Measurements from ENCODE around the gene CACNG1. TPM values are rescaled to one million over a fixed set of nuclear protein-coding genes. Genes with fewer than 3 reads are reported as not detected.
"Not testable (repeated sequence)": the region's sequence is repeated elsewhere in the genome, so short reads cannot be mapped to it uniquely, and the experiment has no call there.

CACNG1 gene
- total RNA-seq, 4 donors from 2014 or later, result not detected

DNA sequence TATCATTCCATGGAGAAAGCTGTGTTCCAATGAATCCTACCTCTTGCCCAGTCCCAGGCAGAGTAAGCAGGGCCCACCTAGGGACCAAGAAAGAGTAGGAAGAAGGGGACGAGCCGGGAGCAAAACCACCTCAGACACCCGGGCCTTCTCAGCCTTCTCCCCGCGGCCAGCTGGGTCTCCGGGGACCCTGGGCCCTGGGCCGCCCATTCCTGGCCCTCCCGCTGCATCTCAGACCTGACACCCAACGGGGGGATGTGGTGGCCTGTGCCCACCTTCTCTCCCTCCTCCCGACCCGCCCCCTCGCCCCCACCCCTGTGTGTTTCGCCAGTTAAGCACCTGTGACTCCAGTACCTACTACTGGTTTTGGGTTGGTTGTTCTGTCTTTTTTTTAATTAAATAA, 11.4 kb upstream of the CACNG1 start:
- no peaks in the 10 kb centered on the region for H3K36me3 ChIP-seq
- H3K4me1 ChIP-seq, result no peaks in the 10 kb centered on the region
- H3K9me3 ChIP-seq, result no peaks in the 10 kb centered on the region
- intact Hi-C loops (cut with DNase I; ENCODE audit: low total_unique reads), result no loop called here
- no peak overlapping the region for H3K4me3 ChIP-seq
- H3K27me3 ChIP-seq, result no peaks in the 10 kb centered on the region
- no peak for DNase-seq
- no peak overlapping the region for H3K27ac ChIP-seq
- TF ChIP-seq, protein P1, sequence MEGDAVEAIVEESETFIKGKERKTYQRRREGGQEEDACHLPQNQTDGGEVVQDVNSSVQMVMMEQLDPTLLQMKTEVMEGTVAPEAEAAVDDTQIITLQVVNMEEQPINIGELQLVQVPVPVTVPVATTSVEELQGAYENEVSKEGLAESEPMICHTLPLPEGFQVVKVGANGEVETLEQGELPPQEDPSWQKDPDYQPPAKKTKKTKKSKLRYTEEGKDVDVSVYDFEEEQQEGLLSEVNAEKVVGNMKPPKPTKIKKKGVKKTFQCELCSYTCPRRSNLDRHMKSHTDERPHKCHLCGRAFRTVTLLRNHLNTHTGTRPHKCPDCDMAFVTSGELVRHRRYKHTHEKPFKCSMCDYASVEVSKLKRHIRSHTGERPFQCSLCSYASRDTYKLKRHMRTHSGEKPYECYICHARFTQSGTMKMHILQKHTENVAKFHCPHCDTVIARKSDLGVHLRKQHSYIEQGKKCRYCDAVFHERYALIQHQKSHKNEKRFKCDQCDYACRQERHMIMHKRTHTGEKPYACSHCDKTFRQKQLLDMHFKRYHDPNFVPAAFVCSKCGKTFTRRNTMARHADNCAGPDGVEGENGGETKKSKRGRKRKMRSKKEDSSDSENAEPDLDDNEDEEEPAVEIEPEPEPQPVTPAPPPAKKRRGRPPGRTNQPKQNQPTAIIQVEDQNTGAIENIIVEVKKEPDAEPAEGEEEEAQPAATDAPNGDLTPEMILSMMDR (IDR thresholded peaks at IDR 0.05), result no peak
- no peak for TF ChIP-seq POLR2A (IDR thresholded peaks at IDR 0.05)

DNA sequence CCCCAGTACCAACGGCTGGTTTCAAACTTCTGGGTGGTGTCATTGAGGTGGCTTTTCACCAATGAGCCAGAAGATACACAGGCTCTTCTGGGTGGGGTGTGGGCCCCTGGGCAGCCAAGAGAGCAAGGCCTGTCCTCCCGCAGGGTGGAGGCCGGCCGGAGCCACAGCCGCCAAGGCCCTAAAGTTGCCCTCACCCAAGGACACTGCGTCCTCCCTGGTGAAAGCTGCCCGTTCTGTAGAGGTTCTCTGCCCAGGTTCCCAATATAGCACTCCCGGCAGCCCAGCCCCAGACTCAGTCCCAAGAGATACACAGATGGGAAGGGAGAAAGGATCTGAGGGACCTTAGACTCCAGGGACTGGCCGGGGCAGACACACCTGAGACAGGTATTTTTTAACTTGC, 10.7 kb upstream of the CACNG1 start:
- TF ChIP-seq, protein P1 (IDR thresholded peaks at IDR 0.05), result no peak
- no peak for TF ChIP-seq POLR2A (IDR thresholded peaks at IDR 0.05)
- intact Hi-C loops (cut with DNase I; ENCODE audit: low total_unique reads), result no loop called here

DNA sequence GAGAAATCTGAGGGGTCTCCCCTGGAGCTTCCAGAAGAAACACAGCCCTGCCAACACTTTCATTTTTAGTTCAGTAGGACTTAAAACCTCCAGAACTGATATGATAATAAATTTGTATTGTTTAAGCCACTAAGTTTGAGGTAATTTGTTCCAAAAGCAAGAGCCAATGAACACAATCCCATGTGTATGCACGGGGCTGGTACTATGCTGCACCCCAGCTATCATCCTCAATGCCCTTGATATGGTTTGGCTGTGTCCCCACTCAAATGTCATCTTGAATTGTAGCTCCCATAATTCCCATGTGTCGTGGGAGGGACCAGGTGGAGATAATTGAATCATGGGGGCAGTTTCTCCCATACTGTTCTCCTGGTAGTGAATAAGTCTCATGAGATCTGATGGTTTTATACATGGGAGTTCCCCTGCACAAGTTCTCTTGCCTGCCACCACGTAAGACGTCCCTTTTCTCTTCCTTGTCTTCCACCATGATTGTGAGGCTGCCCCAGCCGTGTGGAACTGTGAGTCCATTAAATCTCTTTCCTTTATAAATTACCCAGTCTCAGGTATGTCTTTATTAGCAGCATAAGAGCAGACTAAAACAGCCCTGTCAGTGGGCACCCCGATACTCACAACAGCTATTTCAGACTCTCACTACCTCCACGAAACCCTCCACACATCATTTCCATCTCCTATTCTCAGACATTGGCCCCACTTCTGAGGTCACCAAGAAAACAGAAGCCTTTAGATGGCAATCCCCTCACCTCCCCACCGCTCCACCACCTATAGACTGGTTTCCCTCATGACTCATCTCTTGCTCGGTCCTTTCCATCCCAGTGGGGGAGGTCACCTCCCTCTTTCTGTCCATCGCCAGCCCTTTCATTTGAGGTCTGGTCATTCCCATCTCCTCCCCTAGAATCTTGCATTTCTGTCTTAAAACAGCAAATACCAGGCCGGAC, 8.9 kb upstream of the CACNG1 start:
- no peaks in the 10 kb centered on the region for H3K4me1 ChIP-seq

More for the DNA sequence above, 10.7 kb upstream of the CACNG1 start:
- DNase-seq, result no peak
- H3K4me3 ChIP-seq, result no peak overlapping the region
- H3K27ac ChIP-seq, result no peak overlapping the region
- no peaks in the 10 kb centered on the region for H3K9me3 ChIP-seq
- no peaks in the 10 kb centered on the region for H3K36me3 ChIP-seq
- H3K27me3 ChIP-seq, result no peaks in the 10 kb centered on the region
- H3K4me1 ChIP-seq, result no peaks in the 10 kb centered on the region

DNA sequence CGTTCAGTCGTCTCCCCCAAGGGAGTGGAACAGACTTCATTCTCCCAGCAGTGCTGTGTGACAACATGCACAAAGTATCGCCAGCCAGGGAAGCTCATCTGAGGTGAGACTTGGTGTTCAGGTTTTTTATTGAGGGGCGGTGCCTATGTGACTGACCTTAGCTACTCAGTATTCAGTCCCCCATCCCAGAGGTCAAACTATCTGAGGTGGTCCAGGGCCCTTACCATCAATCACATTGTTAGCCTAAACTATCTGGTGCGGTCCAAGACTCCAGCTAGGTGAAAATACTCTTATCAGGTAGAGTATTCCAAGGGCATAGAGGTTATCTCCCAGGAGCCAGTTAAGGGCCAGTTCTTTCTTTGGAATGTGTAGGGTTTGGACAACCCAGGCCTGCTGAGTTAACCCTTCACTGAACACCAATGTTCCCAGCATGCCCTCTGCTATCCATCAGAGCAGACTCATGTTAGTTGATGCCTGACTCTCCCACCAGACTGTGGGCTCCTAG, 5.4 kb upstream of the CACNG1 start:
- Histone ChIP-seq H3K9me3 (no peaks in the 10 kb centered on the region), H3K4me1 (no peaks in the 10 kb centered on the region), H3K27ac (no peak overlapping the region), H3K4me3 (no peak overlapping the region), H3K36me3 (no peaks in the 10 kb centered on the region), H3K27me3 (no peaks in the 10 kb centered on the region)
- DNase-seq, result no peak
- intact Hi-C loops (cut with DNase I; ENCODE audit: low total_unique reads), result no loop called here
- TF ChIP-seq, protein P1 (IDR thresholded peaks at IDR 0.05), result no peak
- TF ChIP-seq POLR2A (IDR thresholded peaks at IDR 0.05), result no peak

More for the DNA sequence above, 8.9 kb upstream of the CACNG1 start:
- Histone ChIP-seq H3K27me3 (no peaks in the 10 kb centered on the region), H3K9me3 (no peaks in the 10 kb centered on the region), H3K4me3 (no peak overlapping the region), H3K36me3 (no peaks in the 10 kb centered on the region), H3K27ac (no peak overlapping the region)
- intact Hi-C loops (cut with DNase I; ENCODE audit: low total_unique reads), result no loop called here
- DNase-seq, result no peak
- TF ChIP-seq, protein P1 (IDR thresholded peaks at IDR 0.05), result no peak
- no peak for TF ChIP-seq POLR2A (IDR thresholded peaks at IDR 0.05)

DNA sequence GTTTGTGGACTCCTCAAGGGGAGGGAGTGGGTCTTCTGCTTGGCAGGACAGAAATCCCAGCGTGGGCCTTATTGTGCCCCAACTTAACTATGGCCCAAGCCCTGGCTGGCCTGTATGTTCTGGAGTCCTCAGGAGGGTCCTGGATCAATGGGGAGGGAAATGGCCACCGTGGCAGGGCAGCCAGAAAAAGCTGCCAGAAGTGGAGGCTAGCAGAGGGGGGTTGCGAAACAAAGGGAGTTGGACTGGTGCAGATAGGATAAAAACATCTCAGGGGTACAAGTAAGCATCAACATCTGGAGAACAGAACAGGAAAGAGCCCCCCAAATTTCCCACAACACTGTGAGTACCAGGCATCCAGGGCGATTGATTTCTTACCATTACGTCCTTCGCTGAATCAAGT, 3.7 kb upstream of the CACNG1 start:
- Histone ChIP-seq H3K27me3 (no peaks in the 10 kb centered on the region), H3K9me3 (no peaks in the 10 kb centered on the region), H3K36me3 (no peaks in the 10 kb centered on the region), H3K4me3 (no peak overlapping the region), H3K4me1 (no peaks in the 10 kb centered on the region), H3K27ac (no peak overlapping the region)
- no peak for DNase-seq
- TF ChIP-seq, protein P1 (IDR thresholded peaks at IDR 0.05), result no peak
- intact Hi-C loops (cut with DNase I; ENCODE audit: low total_unique reads), result no loop called here

DNA sequence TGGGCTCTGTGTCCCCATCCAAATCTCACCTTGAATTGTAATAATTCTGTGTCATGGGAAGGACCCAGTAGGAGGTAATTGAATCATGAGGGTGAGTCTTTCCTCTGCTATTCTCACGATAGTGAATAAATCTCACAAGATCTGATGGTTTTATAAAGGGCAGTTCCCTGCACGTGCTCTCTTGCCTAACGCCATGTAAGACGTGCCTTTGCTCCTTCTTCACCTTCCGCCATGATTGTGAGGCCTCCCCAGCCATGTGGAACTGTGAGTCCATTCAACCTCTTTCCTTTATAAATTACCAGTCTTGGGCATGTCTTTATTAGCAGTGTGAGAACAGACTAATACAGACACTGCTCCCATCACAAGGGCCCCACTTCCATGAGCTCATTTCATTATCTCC, 3.2 kb upstream of the CACNG1 start:
- H3K27me3 ChIP-seq; H3K4me3 ChIP-seq; H3K36me3 ChIP-seq; DNase-seq; intact Hi-C loops (cut with DNase I; ENCODE audit: low total_unique reads); H3K9me3 ChIP-seq; H3K4me1 ChIP-seq; H3K27ac ChIP-seq: not testable (repeated sequence)
